ENCODE data around the gene LRRC39.
A peak's percentile ranks its signal among the peaks of the same experiment; 100 is the strongest.
"Not testable (repeated sequence)": the region's sequence is repeated elsewhere in the genome, so short reads cannot be mapped to it uniquely, and the experiment has no call there.

The LRRC39 gene

GRCh38 chr1:100178091-100178490 is at the start of gene LRRC39:
LRRC39 (minus strand) TSS chr1:100178256; CDS start chr1:100168516, 9,740 bp downstream.
- no peak for DNase-seq (ENCODE audit: extremely low read depth in 1 of 2, low read depth in 1 of 2)

GRCh38 chr1:100222428-100222827 is 44.4 kb upstream of the LRRC39 start:
- no peak for DNase-seq (ENCODE audit: extremely low read depth in 1 of 2, low read depth in 1 of 2)

- peak in 1 of 2 donors; percentile 2 for DNase-seq (ENCODE audit: extremely low read depth in 1 of 2, low read depth in 1 of 2)
Observed at GRCh38 chr1:100219883-100220282, 41.8 kb upstream of the LRRC39 start.

GRCh38 chr1:100219457-100219856 is 41.4 kb upstream of the LRRC39 start:
- DNase-seq (ENCODE audit: extremely low read depth in 1 of 2, low read depth in 1 of 2): no peak

GRCh38 chr1:100217834-100218233 is 39.8 kb upstream of the LRRC39 start:
- no peak for DNase-seq (ENCODE audit: extremely low read depth in 1 of 2, low read depth in 1 of 2)

GRCh38 chr1:100215101-100215500 is 37.0 kb upstream of the LRRC39 start:
- DNase-seq (ENCODE audit: extremely low read depth in 1 of 2, low read depth in 1 of 2): no peak

- DNase-seq (ENCODE audit: extremely low read depth in 1 of 2, low read depth in 1 of 2): no peak
Observed at GRCh38 chr1:100213141-100213540, 35.1 kb upstream of the LRRC39 start.

GRCh38 chr1:100206301-100206700 is 28.2 kb upstream of the LRRC39 start:
- no peak for DNase-seq (ENCODE audit: extremely low read depth in 1 of 2, low read depth in 1 of 2)

GRCh38 chr1:100205593-100205992 is 27.5 kb upstream of the LRRC39 start:
- not testable (repeated sequence) for DNase-seq (ENCODE audit: extremely low read depth in 1 of 2, low read depth in 1 of 2)

GRCh38 chr1:100205103-100205502 is 27.0 kb upstream of the LRRC39 start:
- DNase-seq (ENCODE audit: extremely low read depth in 1 of 2, low read depth in 1 of 2): not testable (repeated sequence)

- not testable (repeated sequence) for DNase-seq (ENCODE audit: extremely low read depth in 1 of 2, low read depth in 1 of 2)
Observed at GRCh38 chr1:100202703-100203102, 24.6 kb upstream of the LRRC39 start.

- DNase-seq (ENCODE audit: extremely low read depth in 1 of 2, low read depth in 1 of 2): not testable (repeated sequence)
Observed at GRCh38 chr1:100200060-100200459, 22.0 kb upstream of the LRRC39 start.

- DNase-seq (ENCODE audit: extremely low read depth in 1 of 2, low read depth in 1 of 2): no peak
Observed at GRCh38 chr1:100198596-100198995, 20.5 kb upstream of the LRRC39 start.

- DNase-seq (ENCODE audit: extremely low read depth in 1 of 2, low read depth in 1 of 2): no peak
Observed at GRCh38 chr1:100188617-100189016, 10.6 kb upstream of the LRRC39 start.

- DNase-seq (ENCODE audit: extremely low read depth in 1 of 2, low read depth in 1 of 2): no peak
Observed at GRCh38 chr1:100187912-100188311, 9.9 kb upstream of the LRRC39 start.

- no peak for DNase-seq (ENCODE audit: extremely low read depth in 1 of 2, low read depth in 1 of 2)
Observed at GRCh38 chr1:100184536-100184935, 6.5 kb upstream of the LRRC39 start.

GRCh38 chr1:100183370-100183769 is 5.3 kb upstream of the LRRC39 start:
- DNase-seq (ENCODE audit: extremely low read depth in 1 of 2, low read depth in 1 of 2): no peak

- DNase-seq (ENCODE audit: extremely low read depth in 1 of 2, low read depth in 1 of 2): no peak
Observed at GRCh38 chr1:100177295-100178041, 588 bp downstream of the LRRC39 start.

GRCh38 chr1:100168051-100168450 is 10.0 kb downstream of the LRRC39 start:
- no peak for DNase-seq (ENCODE audit: extremely low read depth in 1 of 2, low read depth in 1 of 2)

- DNase-seq (ENCODE audit: extremely low read depth in 1 of 2, low read depth in 1 of 2): no peak
Observed at GRCh38 chr1:100164702-100165101, 13.4 kb downstream of the LRRC39 start.

GRCh38 chr1:100164216-100164615 is 13.8 kb downstream of the LRRC39 start:
- no peak for DNase-seq (ENCODE audit: extremely low read depth in 1 of 2, low read depth in 1 of 2)

GRCh38 chr1:100162881-100163280 is 15.2 kb downstream of the LRRC39 start:
- DNase-seq (ENCODE audit: extremely low read depth in 1 of 2, low read depth in 1 of 2): no peak

GRCh38 chr1:100152271-100152670 is 25.8 kb downstream of the LRRC39 start:
- no peak for DNase-seq (ENCODE audit: extremely low read depth in 1 of 2, low read depth in 1 of 2)
